PC-3 (cell line): ENCODE measurements around the gene SLC38A11. TPM values are rescaled to one million over a fixed set of nuclear protein-coding genes. Genes with fewer than 3 reads are reported as not detected.

Source experiments
- ATAC-seq: fragments of 200-7000 bp; cut with Tn5 transposase; 2 replicates; pipeline ENCODE4 v1.9.1; 2020; ENCODE audit warnings: mild to moderate bottlenecking, moderate library complexity
- BruUV-seq: library from RNA; stranded (reverse); fragments of 400-500 nt; replicated peaks from 2 replicates; lab custom pipeline; 2021; lab: Mats Ljungman, UMichigan
- CTCF ChIA-PET: fragments of 300-600 bp; sonication (Branson Sonifier 250); formaldehyde crosslinking; loops from one replicate; lab custom pipeline; 2022; ENCODE audit warnings: antibody characterized with exemption; lab: Charles Lee
- POLR2A ChIA-PET: fragments of 300-600 bp; sonication (Branson Sonifier 250); formaldehyde crosslinking; loops from one replicate; lab custom pipeline; 2022; ENCODE audit warnings: antibody characterized with exemption; ENCODE audit not compliant: unreplicated experiment; lab: Charles Lee
- DNase-seq: peaks from one replicate; pipeline ENCODE4 v3.0.0-alpha.2; 2015
- H2AFZ ChIP-seq: fragments of 300-600 bp; sonication (generic); 2 replicates; pipeline ENCODE4 v1.6.0; 2016; ENCODE audit warnings: antibody characterized with exemption, low read length
- H3F3A ChIP-seq: fragments of 300-600 bp; sonication (generic); one replicate; pipeline ENCODE4 v1.6.0; 2017; ENCODE audit warnings: antibody characterized with exemption, low read length, control low read depth, mild to moderate bottlenecking; ENCODE audit not compliant: unreplicated experiment
- H3K27ac ChIP-seq: fragments of 300-600 bp; sonication (generic); 2 replicates; pipeline ENCODE4 v1.5.1; 2016; ENCODE audit warnings: mild to moderate bottlenecking, low read length
- H3K27me3 ChIP-seq: fragments of 300-600 bp; sonication (generic); 2 replicates; pipeline ENCODE4 v1.6.1; 2016; ENCODE audit warnings: low read length, mixed read lengths
- H3K36me3 ChIP-seq: fragments of 300-600 bp; sonication (generic); 2 replicates; pipeline ENCODE4 v1.6.1; 2016; ENCODE audit warnings: low read depth, mixed run types, low read length, mixed read lengths
- H3K4me1 ChIP-seq: fragments of 300-600 bp; sonication (generic); 2 replicates; pipeline ENCODE4 v1.5.1; 2016; ENCODE audit warnings: low read length; ENCODE audit not compliant: insufficient read depth
- H3K4me2 ChIP-seq: fragments of 300-600 bp; sonication (generic); 2 replicates; pipeline ENCODE4 v1.6.0; 2016; ENCODE audit warnings: low read length
- H3K4me3 ChIP-seq: fragments of 300-600 bp; sonication (generic); 2 replicates; pipeline ENCODE4 v1.5.1; 2016; ENCODE audit warnings: mild to moderate bottlenecking, low read length, mixed read lengths
- H3K79me2 ChIP-seq: fragments of 300-600 bp; sonication (generic); 2 replicates; pipeline ENCODE4 v1.6.1; 2017; ENCODE audit warnings: low read length, mixed read lengths
- H3K9ac ChIP-seq: fragments of 300-600 bp; sonication (generic); 2 replicates; pipeline ENCODE4 v1.6.0; 2016; ENCODE audit warnings: mild to moderate bottlenecking, low read length
- H3K9me2 ChIP-seq: fragments of 300-600 bp; sonication (generic); replicated peaks from 2 replicates; pipeline ENCODE4 v1.6.1; 2016; ENCODE audit warnings: mixed run types, low read length, mixed read lengths
- H3K9me3 ChIP-seq: fragments of 300-600 bp; sonication (generic); 2 replicates; pipeline ENCODE4 v1.6.1; 2016; ENCODE audit warnings: low read length, mixed read lengths
- H4K20me1 ChIP-seq: fragments of 300-600 bp; sonication (generic); 2 replicates; pipeline ENCODE4 v1.6.1; 2016; ENCODE audit warnings: low read length, mixed read lengths
- CTCF ChIP-seq: fragments of 300-600 bp; sonication (generic); conservative IDR thresholded peaks from 2 replicates; pipeline ENCODE4 v1.5.1; 2017; ENCODE audit warnings: antibody characterized with exemption, low read depth, mild to moderate bottlenecking, low read length
- EZH2 ChIP-seq: fragments of 300-600 bp; sonication (generic); IDR thresholded peaks from one replicate; pipeline ENCODE4 v1.6.1; 2017; ENCODE audit warnings: antibody characterized with exemption, mild to moderate bottlenecking, low read length; ENCODE audit not compliant: unreplicated experiment
- EZH2phosphoT487 ChIP-seq: fragments of 300-600 bp; sonication (generic); IDR thresholded peaks from 2 replicates; pipeline ENCODE4 v1.6.1; 2018; ENCODE audit warnings: mild to moderate bottlenecking, antibody characterized with exemption, low read length, borderline replicate concordance
- intact Hi-C: fragments of 100-400 bp; cut with micrococcal nuclease; formaldehyde crosslinking; loops from 2 replicates; pipeline ENCODE4 v1.9.0; 2023
- total RNA-seq: library from RNA; depleted of rRNA; stranded (reverse); fragments of >200 nt; gene quantifications from 2 replicates; pipeline ENCODE4 v1.2.3, GENCODE V29; 2014

SLC38A11 gene
- total RNA-seq, 1 experiment from 2014 or later = 0.36 TPM

- H3K9me2 ChIP-seq = no peaks in the 10 kb centered on the region
- no peak overlapping the region for H3K27ac ChIP-seq
- H3K36me3 ChIP-seq = no peaks in the 10 kb centered on the region
- no peak for ATAC-seq
- BruUV-seq = no TSS peak
- H3K9me3 ChIP-seq = no peaks in the 10 kb centered on the region
- 0 out of 2 replicates have a peak, but pooled peaks cover 7% of the 10 kb centered on the region for H3K27me3 ChIP-seq
- ChIA-PET CTCF (no interaction called here), POLR2A (no interaction called here)
- intact Hi-C loops = no loop called here
- no peak overlapping the region for H3K4me2 ChIP-seq
- H3K4me1 ChIP-seq = no peaks in the 10 kb centered on the region
- no peak overlapping the region for H3K9ac ChIP-seq
- H4K20me1 ChIP-seq = no peaks in the 10 kb centered on the region
- no peak for DNase-seq
- no peak overlapping the region for H3K4me3 ChIP-seq
- TF ChIP-seq CTCF (no peak), EZH2 (no peak), EZH2phosphoT487 (no peak)
- H3K79me2 ChIP-seq = no peaks in the 10 kb centered on the region
- H3F3A ChIP-seq = no peaks in the 10 kb centered on the region
- H2AFZ ChIP-seq = no peak overlapping the region
Measured at GRCh38 chr2:164933671-164934189, 21.6 kb downstream of the SLC38A11 start.

- BruUV-seq = no TSS peak
- H3F3A ChIP-seq = no peaks in the 10 kb centered on the region
- H3K4me2 ChIP-seq = no peak overlapping the region
- H3K27ac ChIP-seq = no peak overlapping the region
- DNase-seq = no peak
- intact Hi-C loops = no loop called here
- no peak for TF ChIP-seq EZH2phosphoT487
- no peak for TF ChIP-seq EZH2
- no peak for TF ChIP-seq CTCF
- ChIA-PET CTCF (no interaction called here), POLR2A (no interaction called here)
- no peaks in the 10 kb centered on the region for H4K20me1 ChIP-seq
- no peak overlapping the region for H2AFZ ChIP-seq
- H3K9me3 ChIP-seq = no peaks in the 10 kb centered on the region
- no peaks in the 10 kb centered on the region for H3K4me1 ChIP-seq
- H3K9ac ChIP-seq = no peak overlapping the region
- no peak for ATAC-seq
- no peak overlapping the region for H3K4me3 ChIP-seq
- H3K9me2 ChIP-seq = no peaks in the 10 kb centered on the region
- H3K79me2 ChIP-seq = no peaks in the 10 kb centered on the region
- no peaks in the 10 kb centered on the region for H3K36me3 ChIP-seq
- H3K27me3 ChIP-seq = 0 out of 2 replicates have a peak, but pooled peaks cover 3% of the 10 kb centered on the region
Measured at GRCh38 chr2:164932377-164932776, 22.9 kb downstream of the SLC38A11 start.

DNA sequence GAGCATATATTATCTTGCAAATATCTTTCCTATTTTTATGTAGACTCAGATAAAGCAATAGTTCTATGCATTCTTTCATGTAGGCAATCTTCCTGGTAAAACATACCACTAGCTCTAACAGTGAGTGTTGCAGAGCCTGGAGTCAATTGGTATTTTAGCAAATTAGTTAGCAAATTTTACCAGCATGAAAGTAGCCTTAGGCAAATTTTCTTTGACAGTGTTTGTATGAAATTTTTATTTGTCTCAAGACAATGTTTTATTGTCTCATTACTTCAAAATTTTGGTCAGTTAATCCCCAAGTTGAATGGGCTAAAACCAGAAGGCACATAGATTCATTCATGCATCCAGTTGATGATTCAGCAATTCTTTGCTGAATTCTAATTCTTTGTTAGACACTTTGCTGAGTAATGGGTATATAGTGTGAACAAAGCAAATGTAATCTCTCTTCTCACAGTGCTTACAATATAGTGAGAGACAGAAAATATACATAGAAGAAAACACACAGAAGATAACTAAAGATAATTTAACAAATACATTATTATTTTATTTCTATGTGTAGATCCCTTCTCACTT is 27.1 kb downstream of the SLC38A11 start:
- no peaks in the 10 kb centered on the region for H3F3A ChIP-seq
- POLR2A ChIA-PET = no interaction called here

More for the DNA sequence above, 27.1 kb downstream of the SLC38A11 start:
- Histone ChIP-seq H3K9ac (no peak overlapping the region), H3K36me3 (no peaks in the 10 kb centered on the region), H3K9me2 (no peaks in the 10 kb centered on the region), H3K79me2 (no peaks in the 10 kb centered on the region), H3K27ac (no peak overlapping the region), H3K4me3 (no peak overlapping the region), H3K27me3 (no peaks in the 10 kb centered on the region), H4K20me1 (no peaks in the 10 kb centered on the region), H3K9me3 (no peaks in the 10 kb centered on the region), H3K4me1 (no peaks in the 10 kb centered on the region), H3K4me2 (no peak overlapping the region), H2AFZ (no peak overlapping the region)
- no peak for DNase-seq
- intact Hi-C loops = no loop called here
- ATAC-seq = no peak
- CTCF ChIA-PET = no interaction called here
- TF ChIP-seq CTCF (no peak), EZH2phosphoT487 (no peak), EZH2 (no peak)
- BruUV-seq = no TSS peak
